Right kidney (tissue), 9 donors: Measurements from ENCODE around the gene ALDH18A1.
"Not testable (repeated sequence)": the region's sequence is repeated elsewhere in the genome, so short reads cannot be mapped to it uniquely, and the experiment has no call there.

ENCODE experiments used
- DNase-seq: peaks from one replicate; pipeline ENCODE4 v3.0.0-alpha.2; 2016
- long read RNA-seq, 8 donors: transcript quantifications; one replicate each; lab custom pipeline, GENCODE V29; 2026

The ALDH18A1 gene
- long read RNA-seq, donor 1, transcript ALDH18A1-202 (18 exons, 3,359 nt) = major isoform, 10 of 21 reads
- long read RNA-seq, donor 1, partial matches to known transcripts = 7 of 21 reads
- long read RNA-seq, donor 1, other reads (novel, unspliced or antisense) = 0 of 21 reads
- long read RNA-seq, donor 2, partial matches to known transcripts = 5 of 9 reads
- long read RNA-seq, donor 2, other reads (novel, unspliced or antisense) = 0 of 9 reads
- long read RNA-seq, donor 3, partial matches to known transcripts = 5 of 10 reads
- long read RNA-seq, donor 3, other reads (novel, unspliced or antisense) = 0 of 10 reads
- long read RNA-seq, donor 4, transcript ALDH18A1-202 (18 exons, 3,359 nt) = major isoform, 6 of 16 reads
- long read RNA-seq, donor 4, partial matches to known transcripts = 9 of 16 reads
- long read RNA-seq, donor 4, other reads (novel, unspliced or antisense) = 0 of 16 reads
- long read RNA-seq, donor 5, transcript ALDH18A1-202 (18 exons, 3,359 nt) = major isoform, 6 of 6 reads
- long read RNA-seq, donor 5, partial matches to known transcripts = 0 of 6 reads
- long read RNA-seq, donor 5, other reads (novel, unspliced or antisense) = 0 of 6 reads
- long read RNA-seq, donor 6, transcript ALDH18A1-202 (18 exons, 3,359 nt) = major isoform, 8 of 17 reads
- long read RNA-seq, donor 6, partial matches to known transcripts = 8 of 17 reads
- long read RNA-seq, donor 6, other reads (novel, unspliced or antisense) = 0 of 17 reads
- long read RNA-seq, donor 7, transcript ALDH18A1-202 (18 exons, 3,359 nt) = major isoform, 6 of 18 reads
- long read RNA-seq, donor 7, partial matches to known transcripts = 12 of 18 reads
- long read RNA-seq, donor 7, other reads (novel, unspliced or antisense) = 0 of 18 reads
- long read RNA-seq, donor 8, transcript ALDH18A1-202 (18 exons, 3,359 nt) = major isoform, 6 of 30 reads
- long read RNA-seq, donor 8, partial matches to known transcripts = 24 of 30 reads
- long read RNA-seq, donor 8, other reads (novel, unspliced or antisense) = 0 of 30 reads

DNA sequence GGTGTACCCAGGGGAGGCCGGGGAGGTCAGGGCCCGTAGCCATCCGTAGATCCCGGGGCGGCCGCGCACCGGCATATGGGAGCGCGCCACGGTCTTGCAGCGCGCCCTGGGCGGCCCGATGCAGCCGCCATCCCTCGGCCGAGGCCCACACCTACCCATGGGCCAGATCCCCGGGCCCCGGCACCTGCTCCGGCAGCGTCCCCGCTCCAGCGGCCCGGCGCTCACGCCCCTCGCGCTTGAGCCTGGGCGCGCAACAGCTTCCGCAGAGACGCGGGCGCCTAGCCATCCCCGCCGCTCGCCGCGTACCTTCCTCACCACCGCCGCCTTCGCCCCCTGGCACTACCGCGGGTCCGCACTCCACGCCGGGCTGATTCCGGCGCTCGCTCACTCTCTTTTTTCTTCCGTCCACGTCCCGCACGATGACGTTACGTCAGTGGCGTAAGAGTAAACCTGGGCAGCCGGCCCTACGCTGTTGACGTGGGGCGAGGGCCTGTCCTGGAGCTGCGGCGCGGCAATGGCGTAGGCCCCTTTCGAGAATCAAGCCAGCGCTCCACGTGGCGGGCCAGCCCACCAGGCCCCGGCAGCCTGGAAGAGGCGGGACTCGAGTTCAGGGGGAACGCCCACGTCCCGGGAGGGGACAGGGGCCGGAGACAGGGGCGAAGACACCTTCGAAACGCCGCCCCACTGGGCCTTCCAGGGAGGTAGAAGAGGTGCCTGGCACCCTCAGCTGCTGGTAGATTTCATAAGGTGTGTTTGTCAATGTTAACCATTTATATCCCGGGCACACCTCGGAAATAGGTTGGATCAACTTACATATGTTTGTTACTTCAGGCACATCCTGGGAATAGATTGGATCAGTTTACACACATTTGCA, at the start of gene ALDH18A1:
TSS of gene ALDH18A1 (minus strand) at position 421 of the 874 bp plus-strand sequence. CDS start 3,334 bp downstream, outside the sequence.
- DNase-seq = peak; percentile 99

DNA sequence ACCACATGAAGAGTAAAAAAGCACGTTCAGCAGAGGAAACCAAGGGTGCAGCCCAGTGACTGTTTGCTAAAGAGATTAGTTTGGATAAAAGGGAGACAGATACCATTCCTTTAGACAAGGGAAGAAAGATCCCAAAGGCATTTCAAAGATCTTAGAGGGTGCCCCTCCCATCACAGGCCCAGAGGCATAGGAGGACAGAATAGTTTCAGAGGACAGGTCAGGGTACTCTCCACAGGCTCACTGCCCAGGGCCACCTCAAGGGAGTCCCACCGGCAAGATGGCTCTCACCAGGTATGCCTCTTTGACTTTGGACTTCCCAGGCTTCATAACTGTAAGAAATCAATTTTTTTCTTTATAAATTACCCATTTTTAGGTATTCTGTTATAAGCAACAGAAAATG, 41.9 kb upstream of the ALDH18A1 start:
- DNase-seq = no peak

GRCh38 chr10:95697429-95697828, 40.9 kb upstream of the ALDH18A1 start:
- DNase-seq = no peak

DNA sequence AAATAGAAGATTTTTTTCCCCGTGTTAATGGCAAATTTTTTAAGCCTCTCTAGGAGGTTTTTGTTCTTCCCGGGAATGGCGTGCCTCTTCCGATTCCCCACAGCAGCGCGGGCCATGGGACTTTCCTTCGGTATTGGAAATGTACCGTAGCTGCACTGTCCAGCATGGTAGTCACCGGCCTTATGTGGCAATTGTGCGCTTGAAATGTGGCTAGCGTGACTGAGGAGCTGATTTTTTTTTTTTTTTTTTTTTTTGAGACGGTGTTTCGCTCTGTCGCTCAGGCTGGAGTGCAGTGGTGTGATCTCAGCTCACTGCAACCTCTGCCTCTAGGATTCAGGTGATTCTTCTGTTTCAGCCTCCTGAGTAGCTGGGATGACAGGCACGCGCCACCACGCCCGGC, 38.2 kb upstream of the ALDH18A1 start:
- no peak for DNase-seq

GRCh38 chr10:95693668-95694534, 37.4 kb upstream of the ALDH18A1 start, which contains the start of gene TCTN3:
Gene TCTN3, minus strand, starts transcription at chr10:95693927. Its CDS starts 28 bp downstream, at chr10:95693899.
- DNase-seq = peak; percentile 91

- DNase-seq = no peak
These were observed 36.7 kb upstream of the ALDH18A1 start for GRCh38 chr10:95693071-95693667.

- DNase-seq = no peak
These were observed 34.8 kb upstream of the ALDH18A1 start for GRCh38 chr10:95691281-95691680.

DNA sequence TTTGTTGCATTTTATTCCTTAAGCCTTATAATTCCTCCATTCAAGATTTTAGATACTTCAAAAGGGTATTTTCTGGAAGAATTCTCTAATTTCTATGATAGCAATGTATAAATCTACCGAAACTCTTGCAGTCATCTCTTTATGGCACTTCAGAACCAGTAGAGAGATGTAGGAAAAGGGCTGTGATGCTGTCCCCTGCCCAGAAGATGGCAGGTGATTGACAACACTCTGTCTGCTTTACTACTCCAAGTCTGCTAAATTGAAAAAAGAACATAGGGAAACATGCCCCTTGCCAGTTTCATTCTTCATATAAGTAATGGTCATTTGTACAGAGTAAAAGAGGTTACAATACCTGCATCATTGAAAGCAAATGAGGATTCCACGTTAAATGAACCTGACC, 32.1 kb upstream of the ALDH18A1 start:
- DNase-seq = no peak

DNA sequence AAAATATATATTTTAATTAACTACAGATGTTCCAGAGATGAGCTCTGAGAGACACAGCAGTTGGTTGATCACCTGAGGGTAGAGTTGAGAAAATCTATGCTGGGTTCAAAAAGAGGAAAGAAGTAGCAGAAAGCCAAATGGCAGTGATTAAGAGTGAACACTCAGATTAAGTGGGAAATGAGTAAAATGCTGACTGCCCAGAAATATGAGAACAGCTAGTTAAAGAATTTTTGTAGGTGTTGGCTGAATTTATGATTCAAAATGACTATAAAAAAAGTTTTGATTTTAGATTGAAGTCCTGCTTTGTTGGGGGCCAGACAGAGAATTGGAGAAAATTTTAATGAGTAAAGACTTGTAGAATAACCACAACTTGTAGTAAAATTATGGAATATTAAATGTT, 27.5 kb upstream of the ALDH18A1 start:
- no peak for DNase-seq

DNA sequence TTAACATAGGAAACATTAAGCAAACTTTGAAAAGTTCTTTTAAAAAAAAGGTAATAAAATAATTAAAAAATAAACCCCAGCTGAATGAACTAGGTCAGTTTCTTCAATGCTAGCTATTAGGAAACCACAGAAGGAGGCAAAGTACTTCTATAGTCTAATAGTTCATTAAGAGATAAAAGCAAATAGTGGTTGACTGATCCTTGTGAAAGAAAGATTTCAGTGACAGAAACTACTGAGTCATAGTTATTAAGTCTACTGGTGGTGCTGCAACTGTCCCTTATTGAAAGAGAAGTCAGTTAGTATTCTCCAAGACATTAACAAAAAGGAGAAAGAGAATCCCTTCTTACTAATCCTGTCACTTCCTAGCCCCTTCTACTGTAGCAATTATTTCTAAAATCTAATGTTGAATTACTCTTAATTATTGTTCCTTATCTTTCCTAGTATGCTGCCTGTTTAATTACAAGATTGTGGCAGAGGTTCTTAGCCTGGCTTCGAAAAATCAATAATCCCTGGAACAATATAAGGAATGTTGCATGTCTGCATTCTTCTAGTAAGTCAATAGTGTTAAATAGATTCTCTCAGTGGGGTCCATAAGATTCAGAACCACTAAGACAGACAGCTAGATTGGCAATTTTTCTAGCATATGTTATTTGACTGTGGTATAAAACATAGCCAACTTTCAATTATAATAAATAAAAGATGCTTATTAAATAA, 19.0 kb upstream of the ALDH18A1 start:
- no peak for DNase-seq

GRCh38 chr10:95674643-95675042, 18.1 kb upstream of the ALDH18A1 start:
- DNase-seq = no peak

- DNase-seq = not testable (repeated sequence)
These were observed 16.1 kb upstream of the ALDH18A1 start for GRCh38 chr10:95672641-95673040.

- DNase-seq = no peak
These were observed 8.0 kb upstream of the ALDH18A1 start for GRCh38 chr10:95664543-95664942.

- no peak for DNase-seq
These were observed 7.0 kb upstream of the ALDH18A1 start for GRCh38 chr10:95663496-95663895.

GRCh38 chr10:95661818-95662217, 5.3 kb upstream of the ALDH18A1 start:
- no peak for DNase-seq

DNA sequence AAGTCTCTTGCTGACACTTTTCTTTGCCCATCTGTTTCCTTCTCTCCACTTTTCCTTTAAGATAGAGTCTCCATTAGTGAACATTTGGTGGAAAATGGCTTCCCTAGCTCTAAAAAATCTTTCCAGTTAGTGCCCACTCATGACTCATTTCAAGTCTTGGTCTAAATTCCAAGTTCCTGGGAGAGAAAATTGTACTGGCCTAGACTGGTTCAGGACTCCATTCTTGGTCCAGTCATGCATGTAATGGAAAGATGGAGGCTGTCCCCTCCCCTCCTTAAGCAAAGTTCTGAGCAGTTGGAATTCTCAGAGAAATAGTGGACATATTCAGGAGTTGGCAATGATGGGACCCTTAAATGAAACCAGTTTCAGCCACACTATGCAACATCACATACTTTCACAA, 3.8 kb upstream of the ALDH18A1 start:
- no peak for DNase-seq

- no peak for DNase-seq
These were observed 739 bp upstream of the ALDH18A1 start for GRCh38 chr10:95657250-95657649.

- DNase-seq = peak; percentile 11
These were observed 780 bp downstream of the ALDH18A1 start for GRCh38 chr10:95655571-95656290.

DNA sequence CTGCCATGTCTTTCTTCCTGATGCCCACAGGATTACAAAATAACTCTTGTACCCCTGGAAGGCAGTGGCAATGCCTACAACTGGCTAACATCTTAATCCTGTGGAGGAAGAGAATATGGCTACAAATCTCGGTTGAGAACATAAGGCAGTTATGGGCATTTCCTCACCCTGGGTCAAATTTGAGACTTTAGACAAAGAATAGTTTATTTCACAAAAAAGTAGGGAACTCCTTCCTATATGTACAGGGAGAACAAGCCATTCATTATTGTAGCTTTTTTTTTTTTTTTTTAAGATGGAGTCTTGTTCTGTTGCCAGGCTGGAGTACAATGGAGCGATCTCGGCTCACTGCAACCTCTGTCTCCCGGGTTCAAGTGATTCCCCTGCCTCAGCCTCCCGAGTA, 2.6 kb downstream of the ALDH18A1 start:
- no peak for DNase-seq
